ENCODE results near the gene CD300LF.

DNA sequence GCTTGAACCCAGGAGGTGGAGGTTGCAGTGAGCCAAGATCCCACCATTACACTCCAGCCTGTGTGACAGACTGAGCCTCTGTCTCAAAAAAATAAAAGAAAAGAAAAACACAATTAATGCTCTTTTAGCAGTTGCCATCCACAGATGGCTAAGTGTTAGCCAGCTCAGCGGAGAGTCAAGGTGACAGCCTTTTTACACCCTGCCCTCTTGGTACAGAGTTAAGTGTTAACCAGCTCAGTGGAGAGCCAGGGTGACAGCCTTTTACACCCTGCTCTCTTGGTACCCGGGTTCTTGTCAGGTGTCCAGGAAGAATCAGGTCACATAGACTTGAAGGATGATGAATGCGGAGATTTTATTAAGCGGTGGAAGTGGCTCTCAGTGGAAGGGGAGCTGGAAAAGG, 7.8 kb upstream of the CD300LF start:
- TF ChIP-seq CTCF (IDR thresholded peaks at IDR 0.05) (no peak), POLR2A (IDR thresholded peaks at IDR 0.05) (no peak)

Data from thyroid gland (tissue), 4 donors.